Loucy (cell line): ENCODE results near the gene DPP4.

Experiments
- EZH2phosphoT487 ChIP-seq: fragments of 200-600 bp; IDR thresholded peaks from 2 replicates; pipeline ENCODE4 v1.6.1; 2018; ENCODE audit warnings: antibody characterized with exemption, mild to moderate bottlenecking, moderate library complexity, borderline replicate concordance
- TF ChIP-seq, protein P1 (sequence below): fragments of 200-600 bp; sonication (generic); conservative IDR thresholded peaks from 2 replicates; pipeline ENCODE4 v1.5.1; 2014; ENCODE audit warnings: mild to moderate bottlenecking, antibody characterized with exemption, low read length

DNA sequence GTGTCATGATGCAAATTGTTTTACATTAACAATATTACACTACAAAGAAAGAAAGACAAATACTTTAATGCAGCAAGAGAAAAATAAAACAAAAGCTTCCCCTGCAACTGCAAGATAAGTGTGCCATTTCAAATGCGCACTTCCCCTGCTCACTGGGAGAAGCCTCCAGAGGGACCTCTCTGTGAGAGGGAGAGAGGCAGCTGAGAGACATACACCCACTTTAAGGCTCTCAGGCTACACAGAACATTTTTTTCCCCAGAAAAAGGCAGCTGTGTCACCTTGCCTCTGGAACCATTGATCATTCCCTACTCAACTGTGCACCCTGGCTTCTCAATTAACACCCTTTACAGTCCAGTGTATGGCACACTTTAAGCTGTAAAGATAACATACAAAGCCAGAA lies 75.2 kb downstream of the DPP4 start:
- TF ChIP-seq, protein P1, sequence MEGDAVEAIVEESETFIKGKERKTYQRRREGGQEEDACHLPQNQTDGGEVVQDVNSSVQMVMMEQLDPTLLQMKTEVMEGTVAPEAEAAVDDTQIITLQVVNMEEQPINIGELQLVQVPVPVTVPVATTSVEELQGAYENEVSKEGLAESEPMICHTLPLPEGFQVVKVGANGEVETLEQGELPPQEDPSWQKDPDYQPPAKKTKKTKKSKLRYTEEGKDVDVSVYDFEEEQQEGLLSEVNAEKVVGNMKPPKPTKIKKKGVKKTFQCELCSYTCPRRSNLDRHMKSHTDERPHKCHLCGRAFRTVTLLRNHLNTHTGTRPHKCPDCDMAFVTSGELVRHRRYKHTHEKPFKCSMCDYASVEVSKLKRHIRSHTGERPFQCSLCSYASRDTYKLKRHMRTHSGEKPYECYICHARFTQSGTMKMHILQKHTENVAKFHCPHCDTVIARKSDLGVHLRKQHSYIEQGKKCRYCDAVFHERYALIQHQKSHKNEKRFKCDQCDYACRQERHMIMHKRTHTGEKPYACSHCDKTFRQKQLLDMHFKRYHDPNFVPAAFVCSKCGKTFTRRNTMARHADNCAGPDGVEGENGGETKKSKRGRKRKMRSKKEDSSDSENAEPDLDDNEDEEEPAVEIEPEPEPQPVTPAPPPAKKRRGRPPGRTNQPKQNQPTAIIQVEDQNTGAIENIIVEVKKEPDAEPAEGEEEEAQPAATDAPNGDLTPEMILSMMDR: no peak
- TF ChIP-seq EZH2phosphoT487: no peak
